Stimulated activated CD4-positive, alpha-beta T cell treated with anti-CD3 and anti-CD28 coated beads, Interleukin-4, amount 100 ng/mL, for 24 hours (primary cell): ENCODE measurements around the gene APOBEC3A.
"Not testable (repeated sequence)": the region's sequence is repeated elsewhere in the genome, so short reads cannot be mapped to it uniquely, and the experiment has no call there.

Experiments used
- DNase-seq: peaks from one replicate; pipeline ENCODE4 v3.0.0-alpha.2; 2020

Gene APOBEC3A

DNA sequence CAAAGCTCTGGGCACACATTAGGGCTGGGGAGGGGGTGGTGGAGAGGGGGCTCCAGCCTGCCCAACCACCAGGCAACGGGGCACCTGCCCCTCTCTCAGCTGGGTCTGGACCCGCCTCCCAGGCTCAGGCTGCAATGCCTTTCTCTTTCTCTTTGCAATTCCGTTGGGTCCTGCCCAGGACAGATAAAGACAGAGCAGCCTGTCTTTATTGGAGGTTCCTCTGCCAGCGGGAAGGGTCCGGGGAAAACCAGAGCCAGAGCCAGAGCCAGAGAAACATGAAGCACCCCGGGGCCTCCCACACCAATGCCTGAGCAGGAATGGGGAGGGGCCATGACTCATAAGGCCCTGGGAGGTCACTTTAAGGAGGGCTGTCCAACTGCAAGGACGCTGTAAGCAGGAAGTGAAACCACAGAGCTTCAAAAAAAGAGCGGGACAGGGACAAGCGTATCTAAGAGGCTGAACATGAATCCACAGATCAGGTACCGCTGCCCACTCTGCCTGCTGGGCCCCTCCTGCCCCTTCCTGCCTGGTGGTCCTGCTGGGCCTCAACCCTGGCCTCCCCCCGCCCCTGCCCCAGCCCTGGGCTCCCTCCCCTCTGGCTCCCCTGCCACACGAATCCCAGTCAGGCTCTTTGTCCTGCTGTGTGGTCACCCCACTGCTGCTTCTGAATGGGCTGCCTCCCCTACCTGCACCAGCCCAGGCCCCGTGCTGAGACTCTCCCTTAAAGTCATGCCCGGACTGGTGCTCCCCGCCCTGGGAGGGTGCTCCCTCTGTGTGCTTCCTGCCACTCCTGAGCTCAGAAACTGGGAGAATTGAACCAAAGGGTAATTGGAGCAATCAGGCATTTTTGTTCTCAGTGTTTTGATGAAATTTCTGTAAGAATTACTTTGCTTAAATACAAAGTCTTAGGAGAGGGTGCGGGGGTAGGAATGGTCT lies 24.9 kb downstream of the APOBEC3A start, which contains the start of gene APOBEC3B:
Gene APOBEC3B (plus strand): TSS at position 356 of the 936 bp plus-strand sequence. CDS start 107 bp downstream, at position 463.
- peak; percentile 56 for DNase-seq

GRCh38 chr22:38984224-38984623 lies 26.8 kb downstream of the APOBEC3A start:
- no peak for DNase-seq

- DNase-seq = peak; percentile 79
Measured at GRCh38 chr22:38984784-38985757, 27.7 kb downstream of the APOBEC3A start.

GRCh38 chr22:38986629-38987028 lies 29.2 kb downstream of the APOBEC3A start:
- DNase-seq = no peak

DNA sequence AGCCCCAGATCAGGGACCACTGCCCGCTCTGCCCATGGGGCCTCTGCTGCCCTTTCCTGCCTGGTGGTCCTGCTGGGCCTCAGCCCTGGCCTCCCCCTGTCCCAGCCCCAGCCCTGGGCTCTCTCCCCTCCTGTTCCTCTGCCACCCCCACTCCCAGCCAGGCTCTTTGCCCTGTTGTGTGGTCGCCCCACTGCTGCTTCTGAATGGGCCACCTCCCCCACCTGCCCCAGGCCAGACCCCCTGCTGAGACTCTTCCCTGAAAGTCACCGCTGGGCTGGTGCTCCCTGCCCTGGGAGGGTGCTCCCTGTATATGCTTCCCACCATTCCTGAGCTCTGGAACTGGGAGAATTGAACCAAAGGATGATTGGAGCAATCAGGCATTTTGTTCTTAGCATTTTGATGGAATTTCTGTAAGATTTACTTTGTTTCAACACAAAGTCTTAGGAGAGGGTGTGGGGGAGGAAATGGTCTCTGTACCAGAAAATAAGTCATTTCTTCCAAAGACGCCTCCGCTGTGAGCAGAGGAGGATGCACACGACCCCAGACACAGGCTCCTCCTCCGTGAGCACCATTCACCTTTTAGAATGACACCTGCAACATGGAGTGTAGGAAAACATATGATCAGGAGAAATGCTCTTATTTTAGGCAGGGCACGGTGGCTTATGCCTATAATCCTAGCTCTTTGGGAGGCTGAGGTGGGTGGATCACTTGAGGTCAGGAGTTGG lies 29.9 kb downstream of the APOBEC3A start:
- no peak for DNase-seq

- DNase-seq = no peak
Measured at GRCh38 chr22:38989466-38989865, 32.1 kb downstream of the APOBEC3A start.

- DNase-seq = not testable (repeated sequence)
Measured at GRCh38 chr22:38992871-38993371, 35.5 kb downstream of the APOBEC3A start.

DNA sequence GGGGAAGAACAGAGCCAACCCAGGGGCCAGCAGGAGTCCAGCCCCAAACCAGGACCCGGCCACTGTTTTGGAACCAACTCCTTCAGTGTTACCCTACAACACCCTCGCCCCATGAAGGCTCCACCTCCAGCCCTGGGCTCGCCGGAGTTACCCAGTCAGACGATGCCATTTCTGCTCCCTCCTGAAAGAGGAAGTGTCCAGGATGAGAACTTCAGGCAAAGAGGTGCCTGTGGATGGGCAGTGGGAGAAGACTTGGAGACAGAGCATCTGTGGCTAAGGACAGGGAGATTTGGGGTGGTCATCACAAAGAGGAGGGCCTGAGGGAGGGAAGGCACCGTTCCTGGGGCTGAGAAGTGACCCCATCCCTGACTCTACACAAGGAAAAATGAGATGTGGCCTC lies 38.7 kb downstream of the APOBEC3A start:
- no peak for DNase-seq

DNA sequence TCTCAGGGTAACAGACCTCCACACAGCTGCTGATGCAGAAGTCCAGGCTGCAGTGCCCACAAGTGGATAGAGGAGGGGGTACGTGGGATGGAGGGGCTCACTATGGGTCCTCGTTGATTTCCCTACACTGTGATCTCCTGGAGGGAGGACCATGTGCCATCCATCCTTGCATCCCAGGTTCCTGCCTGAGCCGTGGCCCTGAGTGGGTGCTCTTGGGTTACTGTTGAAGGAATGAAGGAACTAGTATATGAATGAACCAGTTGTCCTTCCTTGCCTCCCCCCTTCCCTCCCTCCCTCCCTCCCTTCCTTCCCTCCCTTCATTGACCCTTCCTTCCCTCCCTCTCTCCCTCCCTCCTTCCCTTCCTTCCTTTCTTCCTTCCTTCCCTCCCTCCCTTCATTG lies 40.1 kb downstream of the APOBEC3A start:
- DNase-seq = no peak

- DNase-seq = peak; percentile 81
Measured at GRCh38 chr22:39003165-39003638, 45.8 kb downstream of the APOBEC3A start.

DNA sequence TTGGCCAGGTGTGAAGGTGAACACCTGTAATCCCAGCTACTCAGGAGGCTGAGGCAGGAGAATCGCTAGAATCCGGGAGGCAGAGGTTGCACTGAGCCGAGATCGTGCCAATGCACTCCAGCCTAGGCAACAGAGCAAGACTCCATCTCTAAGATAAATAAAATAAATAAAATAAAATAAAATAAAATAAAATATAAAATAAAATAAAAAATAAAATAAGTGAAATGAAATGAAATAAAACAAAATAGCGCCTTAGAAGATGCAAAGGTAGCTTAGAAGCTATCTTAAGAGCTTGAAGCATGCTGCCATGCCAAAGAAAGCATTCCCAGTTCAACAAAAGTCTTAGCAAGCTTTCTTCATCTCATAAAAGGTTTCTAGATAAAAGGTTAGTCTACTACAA lies 49.8 kb downstream of the APOBEC3A start:
- no peak for DNase-seq

DNA sequence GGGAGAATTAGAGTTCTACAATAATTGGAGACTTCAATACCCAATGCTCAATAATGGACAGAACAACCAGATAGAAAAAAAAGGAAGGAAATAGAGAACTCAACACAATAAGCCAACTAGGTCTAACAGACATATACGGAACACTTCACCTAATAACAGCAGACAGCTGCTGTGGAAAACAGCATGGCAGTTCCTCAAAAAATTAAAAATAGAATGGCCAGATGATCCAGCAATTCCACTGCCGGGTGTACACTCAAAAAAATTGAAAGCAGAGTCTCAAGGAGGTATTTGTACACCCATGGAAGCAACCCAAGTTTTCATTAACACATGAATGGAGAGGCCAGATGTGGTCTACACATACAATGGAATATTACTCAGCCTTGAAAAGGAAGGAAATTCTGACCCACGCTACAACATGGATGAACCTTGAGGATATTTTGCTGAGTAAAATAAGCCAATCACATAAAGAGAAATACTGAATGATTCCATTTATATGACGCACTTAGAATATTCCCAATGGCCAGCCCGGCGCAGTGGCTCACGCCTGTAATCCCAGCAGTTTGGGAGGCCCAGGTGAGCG lies 51.0 kb downstream of the APOBEC3A start:
- DNase-seq = not testable (repeated sequence)

GRCh38 chr22:39010946-39011345 lies 53.5 kb downstream of the APOBEC3A start:
- DNase-seq = no peak
